NCI-H82 treated with DMSO at 0.1 percent for 48 hours (cell line): ENCODE results near the gene RIPOR3.
"Not testable (repeated sequence)": the region's sequence is repeated elsewhere in the genome, so short reads cannot be mapped to it uniquely, and the experiment has no call there.

Experiments
- DNase-seq: peaks from one replicate; lab custom pipeline; 2025; ENCODE audit not compliant: unreplicated experiment; lab: John Stamatoyannopoulos, UW

RIPOR3 gene

GRCh38 chr20:50635014-50635557 lies 56.3 kb downstream of the RIPOR3 start:
- no peak for DNase-seq

GRCh38 chr20:50634191-50634590 lies 57.2 kb downstream of the RIPOR3 start:
- no peak for DNase-seq

GRCh38 chr20:50633361-50633760 lies 58.0 kb downstream of the RIPOR3 start:
- no peak for DNase-seq

- no peak for DNase-seq
Measured at GRCh38 chr20:50632701-50633100, 58.6 kb downstream of the RIPOR3 start.

GRCh38 chr20:50632236-50632635 lies 59.1 kb downstream of the RIPOR3 start:
- no peak for DNase-seq

GRCh38 chr20:50630578-50631263 lies 60.6 kb downstream of the RIPOR3 start:
- no peak for DNase-seq

GRCh38 chr20:50629670-50630045 lies 61.7 kb downstream of the RIPOR3 start:
- DNase-seq = no peak

- no peak for DNase-seq
Measured at GRCh38 chr20:50628853-50629669, 62.3 kb downstream of the RIPOR3 start.

- peak; percentile 86 for DNase-seq
Measured at GRCh38 chr20:50628332-50628731, 63.0 kb downstream of the RIPOR3 start.

- no peak for DNase-seq
Measured at GRCh38 chr20:50627747-50628146, 63.6 kb downstream of the RIPOR3 start.

GRCh38 chr20:50625986-50626677 lies 65.2 kb downstream of the RIPOR3 start:
- DNase-seq = peak; percentile 80

- DNase-seq = no peak
Measured at GRCh38 chr20:50624351-50625016, 66.9 kb downstream of the RIPOR3 start.

GRCh38 chr20:50621068-50621665 lies 70.2 kb downstream of the RIPOR3 start:
- no peak for DNase-seq

GRCh38 chr20:50620459-50620858 lies 70.9 kb downstream of the RIPOR3 start:
- not testable (repeated sequence) for DNase-seq

- no peak for DNase-seq
Measured at GRCh38 chr20:50618537-50618936, 72.8 kb downstream of the RIPOR3 start.

- DNase-seq = no peak
Measured at GRCh38 chr20:50617022-50617421, 74.3 kb downstream of the RIPOR3 start.

GRCh38 chr20:50615407-50615806 lies 75.9 kb downstream of the RIPOR3 start:
- no peak for DNase-seq

GRCh38 chr20:50613438-50614169 lies 77.7 kb downstream of the RIPOR3 start:
- no peak for DNase-seq

GRCh38 chr20:50611128-50611810 lies 80.1 kb downstream of the RIPOR3 start:
- no peak for DNase-seq
